DOHH2 (cell line): ENCODE data around the gene ANKRD23.

Experiments used
- H3F3A ChIP-seq: fragments of 200-600 bp; sonication (generic), shearing (Covaris generic); 2 replicates; pipeline ENCODE4 v1.6.0; 2016; ENCODE audit warnings: antibody characterized with exemption, mild to moderate bottlenecking; ENCODE audit not compliant: control insufficient read depth, insufficient read depth
- H3K27ac ChIP-seq: fragments of 200-600 bp; sonication (generic); 2 replicates; pipeline ENCODE4 v1.5.1; 2014; ENCODE audit warnings: low read depth, mild to moderate bottlenecking, low read length, moderate library complexity
- H3K27me3 ChIP-seq: fragments of 200-600 bp; sonication (generic); 2 replicates; pipeline ENCODE4 v1.6.1; 2014; ENCODE audit warnings: mild to moderate bottlenecking, low read length, mixed read lengths; ENCODE audit not compliant: control insufficient read depth
- H3K36me3 ChIP-seq: fragments of 200-600 bp; sonication (generic); 2 replicates; pipeline ENCODE4 v1.6.1; 2014; ENCODE audit warnings: mild to moderate bottlenecking, low read length, moderate library complexity, mixed read lengths; ENCODE audit not compliant: control insufficient read depth
- H3K4me1 ChIP-seq: fragments of 200-600 bp; sonication (generic); 2 replicates; pipeline ENCODE4 v1.6.1; 2014; ENCODE audit warnings: mild to moderate bottlenecking, low read length, mixed read lengths; ENCODE audit not compliant: control insufficient read depth
- H3K4me2 ChIP-seq: fragments of 200-600 bp; sonication (generic); 2 replicates; pipeline ENCODE4 v1.6.0; 2014; ENCODE audit warnings: mild to moderate bottlenecking, low read length, moderate library complexity
- H3K4me3 ChIP-seq: fragments of 200-600 bp; sonication (generic); 2 replicates; pipeline ENCODE4 v1.5.1; 2014; ENCODE audit warnings: mild to moderate bottlenecking, low read length, mixed read lengths
- H3K79me2 ChIP-seq: fragments of 200-600 bp; sonication (generic); 2 replicates; pipeline ENCODE4 v1.6.1; 2014; ENCODE audit warnings: mild to moderate bottlenecking, low read length, mixed read lengths; ENCODE audit not compliant: control insufficient read depth
- H3K9me2 ChIP-seq: fragments of 200-600 bp; sonication (generic); replicated peaks from 2 replicates; pipeline ENCODE4 v1.6.1; 2014; ENCODE audit warnings: mild to moderate bottlenecking, low read length, mixed read lengths; ENCODE audit not compliant: control insufficient read depth
- H3K9me3 ChIP-seq: fragments of 200-600 bp; sonication (generic); 2 replicates; pipeline ENCODE4 v1.6.1; 2014; ENCODE audit warnings: antibody characterized with exemption, low read length, mixed read lengths; ENCODE audit not compliant: control insufficient read depth, insufficient read depth
- H4K20me1 ChIP-seq: fragments of 200-600 bp; sonication (generic); 2 replicates; pipeline ENCODE4 v1.6.0; 2014; ENCODE audit warnings: low read depth, mild to moderate bottlenecking, antibody characterized with exemption, low read length, moderate library complexity; ENCODE audit not compliant: control insufficient read depth, insufficient read depth
- CTCF ChIP-seq: fragments of 200-600 bp; sonication (generic); IDR thresholded peaks from one replicate; pipeline ENCODE4 v1.5.1; 2014; ENCODE audit warnings: antibody characterized with exemption, mild to moderate bottlenecking, low read depth, low read length; ENCODE audit not compliant: poor library complexity, severe bottlenecking
- EZH2phosphoT487 ChIP-seq: fragments of 200-600 bp; sonication (generic); IDR thresholded peaks from 2 replicates; pipeline ENCODE4 v1.6.1; 2017; ENCODE audit warnings: borderline replicate concordance, mild to moderate bottlenecking, antibody characterized with exemption, low read length, moderate library complexity, mixed read lengths

The ANKRD23 gene

GRCh38 chr2:96877631-96878092, 33.8 kb upstream of the ANKRD23 start:
- H3K4me3 ChIP-seq, result no peak overlapping the region
- H3K9me3 ChIP-seq, result no peaks in the 10 kb centered on the region
- H3K4me2 ChIP-seq, result no peak overlapping the region
- H3F3A ChIP-seq, result no peaks in the 10 kb centered on the region
- H3K36me3 ChIP-seq, result no peaks in the 10 kb centered on the region
- H3K27me3 ChIP-seq, result peaks cover 36% of the 10 kb centered on the region
- H3K79me2 ChIP-seq, result no peaks in the 10 kb centered on the region
- no peak overlapping the region for H3K27ac ChIP-seq
- H3K9me2 ChIP-seq, result no peaks in the 10 kb centered on the region
- H4K20me1 ChIP-seq, result no peaks in the 10 kb centered on the region
- H3K4me1 ChIP-seq, result peaks cover 3% of the 10 kb centered on the region; the same call in 1 of the 2 replicates
- TF ChIP-seq CTCF, result no peak
- TF ChIP-seq EZH2phosphoT487, result no peak

- Histone ChIP-seq H3K27ac (no peak overlapping the region), H3F3A (no peaks in the 10 kb centered on the region), H4K20me1 (no peaks in the 10 kb centered on the region), H3K79me2 (no peaks in the 10 kb centered on the region), H3K4me2 (no peak overlapping the region), H3K9me3 (no peaks in the 10 kb centered on the region), H3K4me3 (no peak overlapping the region), H3K27me3 (peaks cover 42% of the 10 kb centered on the region), H3K4me1 (peaks cover 3% of the 10 kb centered on the region; the same call in 1 of the 2 replicates), H3K9me2 (no peaks in the 10 kb centered on the region), H3K36me3 (no peaks in the 10 kb centered on the region)
- TF ChIP-seq CTCF (no peak), EZH2phosphoT487 (no peak)
These were observed 33.2 kb upstream of the ANKRD23 start for GRCh38 chr2:96877042-96877451.

- no peaks in the 10 kb centered on the region for H3K9me2 ChIP-seq
These were observed 32.6 kb upstream of the ANKRD23 start for GRCh38 chr2:96876269-96877041.

More at GRCh38 chr2:96876269-96877041, 32.6 kb upstream of the ANKRD23 start:
- Histone ChIP-seq H3K4me2 (no peak overlapping the region), H3K4me3 (no peak overlapping the region), H3K79me2 (no peaks in the 10 kb centered on the region), H3K27me3 (peaks cover 43% of the 10 kb centered on the region), H3K9me3 (no peaks in the 10 kb centered on the region), H3K4me1 (peaks cover 3% of the 10 kb centered on the region; the same call in 1 of the 2 replicates), H3F3A (no peaks in the 10 kb centered on the region), H4K20me1 (no peaks in the 10 kb centered on the region), H3K27ac (no peak overlapping the region), H3K36me3 (no peaks in the 10 kb centered on the region)
- TF ChIP-seq EZH2phosphoT487, result no peak
- TF ChIP-seq CTCF, result no peak
